DMS 273 (cell line): ENCODE results near the gene CYP26C1.
"Not testable (repeated sequence)": the region's sequence is repeated elsewhere in the genome, so short reads cannot be mapped to it uniquely, and the experiment has no call there.

Experiments used
- DNase-seq: peaks from one replicate; lab custom pipeline; 2025; ENCODE audit not compliant: unreplicated experiment; lab: John Stamatoyannopoulos, UW

Gene CYP26C1

DNA sequence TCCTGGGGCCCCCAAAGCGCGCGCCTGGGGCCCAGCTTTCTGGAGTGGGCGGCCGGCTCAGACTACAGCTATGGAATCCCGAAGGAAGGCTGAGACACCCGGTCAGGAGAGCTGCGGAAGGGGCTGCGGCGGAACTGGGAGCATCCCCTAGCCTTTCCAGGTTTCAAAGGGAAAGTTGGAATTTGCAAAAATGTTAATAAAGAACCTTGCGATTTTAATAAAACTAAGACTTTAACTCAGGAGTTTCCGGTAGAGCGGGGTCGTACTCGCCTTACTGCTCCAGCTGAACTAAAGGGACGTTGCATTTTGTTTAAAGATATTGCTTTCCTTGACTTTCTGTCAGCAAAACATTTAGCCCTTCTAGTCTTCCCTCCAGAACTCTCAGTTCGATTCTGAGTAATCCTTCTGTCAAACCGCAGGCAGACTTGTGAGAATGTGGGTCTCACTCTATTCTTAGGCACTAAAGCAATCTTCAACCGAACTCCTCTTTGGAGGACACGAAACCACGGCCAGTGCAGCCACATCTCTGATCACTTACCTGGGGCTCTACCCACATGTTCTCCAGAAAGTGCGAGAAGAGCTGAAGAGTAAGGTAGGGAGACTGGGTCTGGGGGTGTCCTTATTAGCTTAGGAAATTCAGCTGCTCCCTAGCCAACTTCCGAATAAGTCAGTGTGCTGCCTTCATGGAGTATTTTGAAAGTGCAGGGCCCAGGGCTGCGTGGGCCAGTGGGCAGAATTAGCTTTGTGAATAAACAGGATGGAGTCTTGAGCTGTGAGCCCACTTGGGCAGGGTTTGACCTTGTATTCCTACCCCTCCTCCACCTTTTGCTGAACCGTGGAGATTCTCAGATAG lies 15.0 kb downstream of the CYP26C1 start:
- no peak for DNase-seq

DNA sequence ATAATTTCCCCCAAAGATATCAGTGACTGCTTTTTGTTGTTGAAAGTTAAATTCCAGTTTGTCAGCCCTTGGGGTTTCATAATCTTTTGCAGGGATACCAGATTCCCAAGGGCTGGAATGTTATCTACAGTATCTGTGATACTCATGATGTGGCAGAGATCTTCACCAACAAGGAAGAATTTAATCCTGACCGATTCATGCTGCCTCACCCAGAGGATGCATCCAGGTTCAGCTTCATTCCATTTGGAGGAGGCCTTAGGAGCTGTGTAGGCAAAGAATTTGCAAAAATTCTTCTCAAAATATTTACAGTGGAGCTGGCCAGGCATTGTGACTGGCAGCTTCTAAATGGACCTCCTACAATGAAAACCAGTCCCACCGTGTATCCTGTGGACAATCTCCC lies 16.3 kb downstream of the CYP26C1 start:
- no peak for DNase-seq

DNA sequence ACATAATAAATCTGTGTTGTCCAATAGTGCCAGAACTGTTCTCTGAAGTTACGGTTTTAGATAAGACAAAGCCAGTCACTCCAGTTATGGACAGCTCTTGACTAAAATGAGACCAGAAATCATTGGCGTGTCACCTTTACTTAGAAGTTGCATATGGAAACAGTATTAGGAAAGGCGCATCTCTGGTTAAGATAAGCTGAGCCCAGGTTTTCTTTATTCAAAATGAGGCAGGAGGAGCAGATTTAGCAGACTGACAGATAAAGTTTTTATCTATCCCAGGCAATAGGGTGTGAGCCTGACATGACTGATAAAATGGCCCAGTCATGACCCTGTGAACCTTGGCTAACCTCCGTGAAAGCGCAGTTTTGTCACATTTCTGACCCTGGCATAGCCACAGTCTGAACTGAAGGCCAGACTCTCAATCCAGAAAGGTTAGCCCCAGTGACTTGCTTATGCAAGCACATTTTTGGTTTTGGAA lies 17.3 kb downstream of the CYP26C1 start:
- no peak for DNase-seq

GRCh38 chr10:93079663-93080349 lies 19.2 kb downstream of the CYP26C1 start:
- no peak for DNase-seq

DNA sequence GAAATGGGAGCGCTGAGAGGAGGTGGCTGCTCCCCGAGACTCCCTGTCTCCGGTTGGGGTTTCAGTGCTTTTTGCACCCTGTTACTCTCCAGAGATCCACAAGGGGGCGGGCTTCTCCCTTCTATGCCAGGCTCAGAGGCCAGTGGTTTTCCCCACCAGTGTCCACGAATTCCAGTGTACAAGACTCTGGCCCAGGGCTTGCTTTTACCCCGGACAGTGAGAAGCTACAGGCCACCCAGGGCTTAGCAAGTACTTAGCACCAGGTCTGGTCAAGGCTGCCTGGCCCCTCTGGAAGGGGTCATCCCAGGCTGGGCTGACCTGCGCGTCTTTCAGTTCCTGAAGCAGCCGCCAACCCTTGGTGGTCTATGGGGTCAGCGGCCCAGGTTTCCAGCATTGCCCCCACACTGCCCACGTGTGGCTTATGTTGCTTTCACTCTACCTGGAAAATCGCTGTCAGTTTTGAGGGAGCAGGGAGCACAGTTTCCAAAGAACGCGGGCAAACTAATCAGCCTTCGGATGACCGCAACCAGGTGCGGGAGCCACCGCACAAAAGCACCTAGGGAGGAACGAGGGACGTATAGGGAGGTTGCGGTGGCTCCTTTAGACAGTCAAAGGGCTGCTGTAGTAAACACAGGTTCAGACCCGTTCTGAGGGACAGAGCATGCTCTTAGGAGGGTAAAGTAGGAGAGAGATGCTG lies 19.9 kb downstream of the CYP26C1 start:
- peak; percentile 52 for DNase-seq

- DNase-seq = no peak
Measured at GRCh38 chr10:93081318-93081717, 20.7 kb downstream of the CYP26C1 start.

DNA sequence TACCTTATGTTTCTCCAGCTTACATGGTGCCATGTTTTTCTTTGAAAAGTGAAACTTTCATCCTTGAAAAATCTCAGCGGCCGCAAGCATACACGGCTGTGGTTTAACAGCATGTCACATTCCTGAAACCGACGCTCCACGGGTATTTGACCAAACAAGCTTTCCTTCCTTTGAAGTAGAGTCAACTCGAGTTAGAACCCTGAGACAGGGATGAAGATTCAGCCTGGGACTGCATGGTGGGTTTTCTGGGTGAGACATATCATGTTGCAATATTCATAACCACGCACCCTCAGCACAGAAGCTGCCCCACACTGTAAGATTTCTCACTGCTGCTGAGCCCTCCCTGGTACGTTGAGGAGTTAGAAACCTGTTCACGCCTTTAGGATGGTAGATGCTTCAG lies 21.2 kb downstream of the CYP26C1 start:
- DNase-seq = no peak

DNA sequence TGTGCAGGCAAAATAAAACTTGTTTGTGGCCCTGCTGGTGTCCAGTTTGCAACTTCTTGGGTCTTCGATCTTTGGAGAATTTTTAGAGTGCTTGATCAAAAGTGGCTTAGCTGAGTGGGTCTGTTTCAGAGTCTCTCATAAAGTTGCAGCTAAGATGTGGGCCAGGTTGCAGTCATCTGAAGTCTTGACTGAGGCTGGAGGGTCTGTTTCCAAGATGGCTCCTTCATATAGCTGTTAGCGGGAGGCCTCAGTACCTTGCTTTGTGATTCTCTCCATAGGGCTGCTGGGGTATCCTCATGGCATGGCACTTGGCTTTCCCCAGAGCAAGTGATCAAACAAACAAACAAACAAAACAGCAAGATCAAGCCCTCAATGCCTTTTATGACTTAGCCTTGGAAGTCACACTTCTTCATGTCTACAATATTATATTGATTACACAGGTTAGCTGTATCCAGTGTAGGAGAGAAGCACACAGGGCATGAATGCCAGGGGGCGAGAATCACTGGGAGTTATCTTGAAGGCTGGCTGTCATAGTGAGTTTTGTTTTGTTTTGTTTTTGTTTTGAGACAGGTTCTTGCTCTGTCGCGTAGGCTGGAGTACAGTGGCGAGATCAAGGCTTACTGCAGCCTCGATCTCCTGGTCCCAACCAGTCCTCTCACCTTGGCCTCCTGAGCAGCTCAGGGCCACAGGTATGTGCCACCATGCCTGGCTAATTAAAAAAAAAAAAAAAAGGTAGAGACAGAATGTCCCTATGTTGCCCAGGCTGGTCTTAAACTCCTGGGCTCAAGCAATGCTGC lies 23.3 kb downstream of the CYP26C1 start:
- DNase-seq = no peak

DNA sequence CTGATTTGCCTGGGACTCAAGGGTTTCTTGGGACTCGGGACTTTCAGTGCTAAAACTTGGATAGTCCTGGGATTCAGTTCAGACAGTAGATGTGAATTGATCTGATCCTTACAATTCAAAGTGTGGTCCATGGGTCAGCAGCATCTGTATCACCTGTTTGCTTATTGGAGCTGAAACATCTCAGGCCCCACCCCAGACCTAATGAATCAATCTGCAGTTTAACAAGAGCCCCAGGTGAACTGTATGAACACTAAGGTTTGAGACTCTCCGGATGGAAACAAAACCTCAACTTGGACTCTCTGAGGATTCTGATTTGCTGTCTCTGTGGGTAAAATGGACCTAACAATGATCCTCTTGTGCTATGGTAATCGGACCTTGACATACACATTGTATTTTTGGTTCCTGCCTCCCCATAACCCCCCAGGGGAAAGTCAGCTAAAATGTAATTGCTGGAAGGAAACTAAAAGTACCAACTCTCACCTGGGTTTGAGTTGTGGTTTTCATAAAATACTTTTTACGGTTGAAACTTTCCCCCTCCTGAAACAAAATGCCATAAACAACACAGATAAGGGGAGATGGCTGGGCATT lies 24.8 kb downstream of the CYP26C1 start:
- no peak for DNase-seq

GRCh38 chr10:93086289-93086688 lies 25.7 kb downstream of the CYP26C1 start:
- no peak for DNase-seq

GRCh38 chr10:93087846-93088245 lies 27.2 kb downstream of the CYP26C1 start:
- no peak for DNase-seq

DNA sequence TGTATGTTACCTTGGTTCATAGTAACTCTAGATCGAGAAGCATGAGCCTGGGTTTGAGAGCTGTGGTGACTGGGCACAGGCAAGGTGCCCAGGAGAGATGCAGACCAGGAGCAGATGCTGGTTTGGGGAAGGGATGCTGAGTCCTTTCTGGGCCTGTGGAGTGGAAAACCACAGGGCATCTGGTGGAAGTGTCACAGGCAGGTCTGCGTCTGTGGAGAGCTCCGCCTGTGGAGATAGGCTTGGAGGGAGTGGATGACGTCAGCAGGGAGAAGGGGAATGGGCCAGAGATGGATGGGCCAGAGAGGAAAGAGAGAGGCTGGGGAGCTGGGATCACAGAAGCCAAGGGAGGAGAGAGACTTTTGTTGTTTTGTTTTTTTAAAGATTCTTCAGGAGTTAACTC lies 27.9 kb downstream of the CYP26C1 start:
- DNase-seq = no peak

DNA sequence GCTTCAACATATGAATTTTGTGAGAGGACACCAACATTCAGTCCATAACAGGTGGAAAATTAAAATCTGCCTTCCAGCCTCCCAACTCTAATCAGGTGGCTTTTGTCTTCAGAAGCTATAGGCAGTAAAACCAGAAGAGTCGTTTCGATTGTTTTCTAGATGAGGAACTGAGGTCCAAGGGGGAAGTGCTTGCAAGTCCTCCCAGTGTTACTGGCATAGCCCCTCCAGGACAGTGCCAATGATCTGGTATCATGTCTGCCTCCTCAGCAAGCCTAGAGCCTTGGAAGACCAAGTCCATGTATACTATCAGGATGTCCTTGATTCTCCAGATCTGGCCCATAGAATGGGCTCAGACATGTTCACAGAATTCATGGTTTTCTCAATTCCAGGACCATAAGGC lies 30.0 kb downstream of the CYP26C1 start:
- no peak for DNase-seq

GRCh38 chr10:93091960-93092359 lies 31.4 kb downstream of the CYP26C1 start:
- no peak for DNase-seq

GRCh38 chr10:93095225-93095624 lies 34.6 kb downstream of the CYP26C1 start:
- DNase-seq = no peak

GRCh38 chr10:93096901-93097300 lies 36.3 kb downstream of the CYP26C1 start:
- DNase-seq = no peak

DNA sequence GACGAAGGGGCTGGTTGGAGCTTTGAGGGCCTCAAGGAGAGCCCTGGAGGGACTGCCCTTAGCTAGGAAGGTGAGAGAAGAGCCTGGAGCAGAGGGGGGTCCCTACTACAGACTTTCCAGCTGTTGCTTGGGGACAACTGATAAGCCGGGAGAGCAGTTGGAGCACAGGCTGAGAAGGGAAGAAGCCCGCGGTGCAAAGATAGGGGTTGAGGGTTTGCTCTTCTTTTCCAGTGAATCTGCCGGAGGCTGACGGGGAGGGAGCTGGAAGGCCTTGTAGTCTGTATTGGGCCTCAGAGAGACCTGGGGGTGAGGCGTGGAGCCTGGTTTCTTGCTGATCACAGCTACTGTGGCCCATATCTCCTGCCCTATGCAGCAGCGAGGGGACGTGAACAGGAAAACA lies 36.8 kb downstream of the CYP26C1 start:
- DNase-seq = no peak

- no peak for DNase-seq
Measured at GRCh38 chr10:93098816-93099215, 38.2 kb downstream of the CYP26C1 start.

- DNase-seq = no peak
Measured at GRCh38 chr10:93099670-93100069, 39.1 kb downstream of the CYP26C1 start.

DNA sequence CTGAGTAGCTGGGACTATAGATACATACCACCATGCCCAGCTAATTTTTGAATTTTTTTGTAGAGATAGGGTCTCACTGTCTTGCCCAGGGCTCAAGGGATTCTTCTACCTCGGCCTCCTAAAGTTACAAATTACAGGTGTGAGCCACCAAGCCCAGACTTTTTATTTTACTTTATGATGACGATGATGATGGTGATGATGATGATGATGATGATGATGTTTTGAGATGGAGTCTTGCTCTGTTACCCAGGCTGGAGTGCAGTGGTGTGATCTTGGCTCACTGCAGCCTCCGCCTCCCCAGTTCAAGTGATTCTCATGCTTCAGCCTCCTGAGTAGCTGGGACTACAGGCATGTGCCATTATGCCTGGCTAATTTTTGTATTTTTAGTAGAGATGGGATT lies 40.5 kb downstream of the CYP26C1 start:
- DNase-seq = not testable (repeated sequence)

DNA sequence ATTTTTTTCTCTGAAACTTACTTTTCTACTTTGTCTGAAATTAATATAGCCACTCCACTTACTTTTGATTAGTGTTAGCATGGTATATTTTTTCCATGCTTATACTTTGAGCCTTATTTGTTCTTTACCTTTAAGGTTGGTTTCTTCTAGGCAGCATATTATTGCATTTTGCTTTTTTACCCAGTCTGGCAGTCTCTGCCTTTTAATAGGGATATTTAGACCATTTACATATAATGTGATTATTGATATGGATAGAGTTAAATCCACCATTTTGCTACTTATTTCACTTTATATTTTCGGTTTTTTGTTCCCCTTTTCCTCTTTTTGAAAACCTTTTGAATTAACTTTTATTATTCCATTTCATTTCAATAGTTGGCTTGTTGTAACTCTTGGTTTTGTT lies 43.4 kb downstream of the CYP26C1 start:
- no peak for DNase-seq
